T-cell (primary cell): ENCODE results near the gene RASA4B. TPM values are rescaled to one million over a fixed set of nuclear protein-coding genes. Genes with fewer than 3 reads are reported as not detected.
"Not testable (repeated sequence)": the region's sequence is repeated elsewhere in the genome, so short reads cannot be mapped to it uniquely, and the experiment has no call there.

Source experiments
- ATAC-seq, 4 experiments: fragments of 200-7000 bp in 3 of 4; fragments of 150-1000 bp in 1 of 4; cut with Tn5 transposase; replicated peaks in 1 of 4; 1 replicate in 3 of 4; 2 replicates in 1 of 4; pipeline ENCODE4 v1.10.0; 2021; ENCODE audit warnings: moderate library complexity in 3 of 4, mild to moderate bottlenecking in 2 of 4, moderate number of reproducible peaks in 1 of 4
- CTCF ChIA-PET, 2 donors: fragments of 300-600 bp; sonication (Branson Sonifier 250); formaldehyde crosslinking; loops; one replicate each; lab custom pipeline; 2022; ENCODE audit warnings: antibody characterized with exemption in 2 of 2; lab: Charles Lee
- POLR2A ChIA-PET, 2 donors: fragments of 300-600 bp; sonication (Branson Sonifier 250); formaldehyde crosslinking; loops; one replicate each; lab custom pipeline; 2022; ENCODE audit warnings: antibody characterized with exemption in 2 of 2; lab: Charles Lee
- DNase-seq, 35 experiments: peaks; one replicate each; pipeline versions ENCODE4 v3.0.0 to v3.0.0-alpha.2; 2013 to 2023
- H3K27ac ChIP-seq: one replicate; pipeline ENCODE4 v1.5.1; 2013; ENCODE audit warnings: low read length
- H3K27me3 ChIP-seq, 2 experiments: replicated peaks in 1 of 2; 1 replicate in 1 of 2; 2 replicates in 1 of 2; pipeline versions ENCODE4 v1.6.1 to v1.7.0; 2013; ENCODE audit warnings: low read length in 1 of 2, mixed read lengths in 1 of 2; ENCODE audit not compliant: control insufficient read depth in 2 of 2, insufficient read depth in 2 of 2; ENCODE audit errors: extremely low read depth in 1 of 2
- H3K36me3 ChIP-seq, 2 donors: 1 replicate in 1 of 2; 2 replicates in 1 of 2; pipeline versions ENCODE4 v1.6.1 to v1.7.0; 2013; ENCODE audit warnings: low read length in 1 of 2; ENCODE audit not compliant: control insufficient read depth in 2 of 2, insufficient read depth in 1 of 2; ENCODE audit errors: extremely low read depth in 1 of 2
- H3K4me1 ChIP-seq, 2 experiments: 1 replicate in 1 of 2; 2 replicates in 1 of 2; pipeline versions ENCODE4 v1.6.1 to v1.7.0; 2013; ENCODE audit warnings: low read length in 2 of 2, mixed read lengths in 1 of 2; ENCODE audit not compliant: insufficient read depth in 2 of 2, control insufficient read depth in 1 of 2; ENCODE audit errors: extremely low read depth in 1 of 2
- H3K4me3 ChIP-seq, 2 donors: 1 replicate in 1 of 2; 2 replicates in 1 of 2; pipeline versions ENCODE4 v1.5.1 to v1.7.0; 2013; ENCODE audit warnings: mild to moderate bottlenecking in 2 of 2, low read length in 1 of 2, moderate library complexity in 1 of 2; ENCODE audit not compliant: control insufficient read depth in 1 of 2; ENCODE audit errors: extremely low read depth in 1 of 2
- H3K9me3 ChIP-seq: 2 replicates; pipeline ENCODE4 v1.7.0; 2013
- H3K27ac Mint-ChIP-seq, 2 donors: one replicate each; pipeline ENCODE4 v1.8.0; 2020 to 2021; ENCODE audit warnings: mild to moderate bottlenecking in 2 of 2, mixed read lengths in 2 of 2
- H3K27me3 Mint-ChIP-seq, 2 donors: one replicate each; pipeline ENCODE4 v1.8.0; 2021 to 2022; ENCODE audit warnings: mixed read lengths in 2 of 2
- H3K36me3 Mint-ChIP-seq: one replicate; pipeline ENCODE4 v1.8.0; 2021; ENCODE audit warnings: mixed read lengths
- H3K4me1 Mint-ChIP-seq, 3 donors: one replicate each; pipeline ENCODE4 v1.8.0; 2020 to 2022; ENCODE audit warnings: mixed read lengths in 3 of 3, mild to moderate bottlenecking in 1 of 3
- H3K4me3 Mint-ChIP-seq, 3 donors: one replicate each; pipeline ENCODE4 v1.8.0; 2020 to 2022; ENCODE audit warnings: mild to moderate bottlenecking in 3 of 3, mixed read lengths in 3 of 3, moderate library complexity in 3 of 3
- H3K9me3 Mint-ChIP-seq, 3 donors: one replicate each; pipeline ENCODE4 v1.8.0; 2020 to 2022; ENCODE audit warnings: mixed read lengths in 3 of 3
- WGBS: methylation state at CpG from one replicate; pipeline ENCODE4 v1.1.5; 2013; ENCODE audit warnings: missing lambda C conversion rate; ENCODE audit not compliant: insufficient coverage; 5-methylcytosine and 5-hydroxymethylcytosine counted together
- total RNA-seq, 35 experiments: library from RNA in 6 of 35; stranded (reverse) in 6 of 35; fragments of 120-200 nt in 1 of 35; gene quantifications; one replicate each; pipeline versions ENCODE4 v1.2.1 to v1.2.4 and lab custom pipeline; 2013 to 2026

RASA4B gene
- total RNA-seq, 5 donors from 2014 or later (not counting 1 experiment from before 2014, with no cell fraction given) = 18.3 to 57.0 (median 43.0) TPM

DNA sequence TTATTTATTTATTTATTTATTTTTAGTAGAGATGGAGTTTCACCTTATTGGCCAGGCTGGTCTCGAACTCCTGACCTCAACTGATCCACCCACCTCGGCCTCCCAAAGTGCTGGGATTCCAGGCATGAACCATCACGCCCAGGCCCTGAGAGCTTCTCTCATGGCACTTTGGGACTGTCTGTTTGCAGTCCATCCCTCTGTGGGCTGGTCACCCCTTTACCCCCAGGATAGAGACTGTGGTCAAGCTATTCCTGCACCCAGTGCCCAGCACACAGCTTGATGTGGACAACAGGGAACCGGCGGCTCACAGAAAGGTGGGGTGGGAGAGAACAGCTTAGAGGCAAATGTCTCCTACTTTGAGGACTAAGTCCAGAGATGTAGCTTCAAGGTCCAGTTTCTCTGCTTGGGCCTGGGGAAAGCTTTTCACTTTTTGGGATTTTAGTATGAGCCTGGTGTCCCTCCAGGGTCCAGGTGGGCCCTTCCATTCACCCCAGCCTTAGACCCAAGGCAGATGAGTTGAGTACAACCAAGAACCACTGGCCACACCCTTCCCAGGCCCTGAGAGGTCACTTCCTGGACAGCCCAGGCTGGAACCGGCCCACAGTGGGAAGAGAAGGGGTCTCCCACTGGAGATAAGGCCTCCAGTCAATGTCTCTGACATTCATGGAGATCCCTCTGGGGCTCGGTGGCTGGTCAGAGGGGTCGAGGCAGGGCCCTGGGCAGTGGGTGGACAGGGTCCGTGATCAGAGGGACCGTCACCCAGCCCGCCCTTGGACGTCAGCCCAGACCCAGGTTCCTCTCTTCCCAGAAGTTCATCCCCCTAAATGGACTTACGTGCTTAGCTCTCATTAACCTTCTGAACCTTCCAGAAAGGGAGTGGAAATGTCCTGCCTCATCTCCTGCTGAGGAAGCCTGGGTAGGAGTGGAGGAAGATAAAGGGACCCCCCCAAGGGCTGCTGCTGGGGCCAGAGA lies 10.5 kb upstream of the RASA4B start:
- H3K4me3 Mint-ChIP-seq, H3K4me3 ChIP-seq, H3K27ac Mint-ChIP-seq, H3K27ac ChIP-seq, DNase-seq, H3K9me3 Mint-ChIP-seq, H3K9me3 ChIP-seq, H3K4me1 ChIP-seq, ATAC-seq, H3K36me3 Mint-ChIP-seq, POLR2A ChIA-PET, H3K27me3 Mint-ChIP-seq, H3K4me1 Mint-ChIP-seq, H3K27me3 ChIP-seq, H3K36me3 ChIP-seq, CTCF ChIA-PET: not testable (repeated sequence)
- WGBS = no CpG with 5 or more reads among the region's 13 CpGs

DNA sequence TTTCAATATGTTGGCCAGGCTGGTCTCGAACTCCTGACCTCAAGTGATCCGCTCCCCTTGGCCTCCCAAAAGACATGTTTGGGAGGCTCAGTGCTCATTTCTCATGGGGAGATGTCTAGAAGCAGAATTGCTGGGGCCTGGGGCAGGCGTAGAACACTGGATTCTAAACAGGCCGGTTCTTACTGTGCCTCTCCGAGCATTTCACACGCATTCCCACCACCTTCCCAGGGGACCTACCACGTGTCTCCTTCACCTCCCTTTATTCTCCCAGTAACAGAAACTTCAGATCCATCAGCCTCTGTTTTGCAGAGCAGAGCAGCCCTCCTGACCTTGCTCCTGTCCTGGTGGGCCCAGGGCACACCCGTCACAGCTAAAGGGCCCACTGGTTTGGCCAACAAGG lies 9.6 kb upstream of the RASA4B start:
- H3K4me3 Mint-ChIP-seq, H3K27ac Mint-ChIP-seq, H3K4me1 Mint-ChIP-seq, H3K36me3 Mint-ChIP-seq, CTCF ChIA-PET, H3K4me1 ChIP-seq, H3K9me3 Mint-ChIP-seq, H3K27ac ChIP-seq, H3K27me3 ChIP-seq, POLR2A ChIA-PET, DNase-seq, H3K27me3 Mint-ChIP-seq, H3K9me3 ChIP-seq, ATAC-seq, H3K36me3 ChIP-seq, H3K4me3 ChIP-seq: not testable (repeated sequence)
- no CpG with 5 or more reads among the region's 8 CpGs for WGBS

DNA sequence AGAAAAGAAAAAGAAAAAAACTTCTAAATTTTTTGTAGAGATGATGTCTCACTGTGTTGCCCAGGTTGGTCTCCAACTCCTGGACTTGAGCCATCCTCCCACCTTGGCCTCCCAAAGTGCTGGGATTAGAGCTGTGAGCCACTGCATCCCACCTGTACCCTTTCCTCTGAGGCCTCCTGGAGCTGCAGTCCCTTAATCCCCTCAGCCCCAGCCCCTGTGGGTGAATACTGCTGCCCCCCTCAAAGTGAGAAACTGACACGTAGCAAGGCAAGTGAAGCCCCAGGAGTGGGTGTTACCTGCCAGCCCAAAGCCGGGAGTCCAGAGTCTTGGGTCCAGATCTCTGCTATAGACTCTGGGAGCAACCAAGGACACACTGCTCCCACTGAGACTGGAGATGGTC lies 7.2 kb upstream of the RASA4B start:
- H3K27me3 ChIP-seq, H3K9me3 Mint-ChIP-seq, H3K4me1 ChIP-seq, H3K9me3 ChIP-seq, H3K36me3 Mint-ChIP-seq, H3K27me3 Mint-ChIP-seq, H3K27ac ChIP-seq, POLR2A ChIA-PET, H3K36me3 ChIP-seq, H3K4me1 Mint-ChIP-seq, ATAC-seq, H3K4me3 ChIP-seq, H3K27ac Mint-ChIP-seq, H3K4me3 Mint-ChIP-seq, CTCF ChIA-PET: not testable (repeated sequence)
- no CpG with 5 or more reads among the region's 2 CpGs for WGBS
- DNase-seq = peak in 1 of 35 experiments; percentile 7

DNA sequence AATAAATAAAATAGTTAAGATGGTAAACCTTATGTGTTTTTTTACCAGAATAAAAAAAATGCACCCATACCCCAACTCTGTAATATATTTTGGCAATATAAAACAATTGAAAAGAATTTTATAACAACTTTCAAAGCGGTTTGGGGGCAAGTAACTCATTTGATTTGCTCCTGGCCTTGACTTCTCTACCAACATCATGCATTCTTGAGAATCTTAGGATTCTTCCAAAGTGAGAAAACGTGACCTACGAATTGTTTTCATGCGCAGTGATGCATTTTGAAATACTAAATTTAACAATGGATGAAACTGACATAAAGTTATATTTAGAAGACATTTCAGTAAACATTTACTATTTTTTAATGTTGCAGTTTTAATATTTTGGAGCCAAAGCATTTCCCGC lies 3.2 kb upstream of the RASA4B start:
- H3K27me3 ChIP-seq, H3K36me3 ChIP-seq, H3K27me3 Mint-ChIP-seq, H3K4me1 Mint-ChIP-seq, ATAC-seq, H3K9me3 ChIP-seq, DNase-seq, POLR2A ChIA-PET, H3K27ac Mint-ChIP-seq, H3K4me1 ChIP-seq, H3K27ac ChIP-seq, H3K9me3 Mint-ChIP-seq, H3K4me3 Mint-ChIP-seq, CTCF ChIA-PET, H3K4me3 ChIP-seq, H3K36me3 Mint-ChIP-seq: not testable (repeated sequence)
- no CpG with 5 or more reads among the region's 5 CpGs for WGBS

DNA sequence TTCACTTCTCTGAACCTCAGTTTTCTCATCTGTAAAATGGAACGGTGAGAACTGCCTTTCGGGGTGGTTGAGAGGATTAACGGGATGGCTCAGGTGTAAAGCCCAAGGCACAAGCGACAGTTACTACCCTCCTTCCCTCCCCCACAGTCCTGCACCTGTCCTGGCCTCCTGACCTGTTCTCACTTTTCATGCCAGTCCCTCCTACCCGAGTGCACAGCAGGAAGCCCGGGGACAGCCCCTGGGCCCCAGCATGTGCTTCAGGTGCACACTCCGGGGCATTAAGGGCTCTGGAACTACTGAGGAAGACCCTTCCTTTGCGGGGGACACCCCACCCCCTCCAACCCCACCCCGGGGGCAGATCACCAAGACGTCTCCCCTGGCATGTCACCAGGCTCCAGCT lies 626 bp downstream of the RASA4B start:
- H3K27me3 Mint-ChIP-seq, H3K9me3 ChIP-seq, H3K36me3 Mint-ChIP-seq, H3K9me3 Mint-ChIP-seq, H3K4me3 ChIP-seq, POLR2A ChIA-PET, H3K36me3 ChIP-seq, H3K27me3 ChIP-seq, ATAC-seq, CTCF ChIA-PET, H3K4me1 Mint-ChIP-seq, H3K27ac ChIP-seq, DNase-seq, H3K27ac Mint-ChIP-seq, H3K4me3 Mint-ChIP-seq: not testable (repeated sequence)
- no CpG with 5 or more reads among the region's 10 CpGs for WGBS
- H3K4me1 ChIP-seq = peaks cover 0 to 10% of the 10 kb centered on the region in 2 experiments

DNA sequence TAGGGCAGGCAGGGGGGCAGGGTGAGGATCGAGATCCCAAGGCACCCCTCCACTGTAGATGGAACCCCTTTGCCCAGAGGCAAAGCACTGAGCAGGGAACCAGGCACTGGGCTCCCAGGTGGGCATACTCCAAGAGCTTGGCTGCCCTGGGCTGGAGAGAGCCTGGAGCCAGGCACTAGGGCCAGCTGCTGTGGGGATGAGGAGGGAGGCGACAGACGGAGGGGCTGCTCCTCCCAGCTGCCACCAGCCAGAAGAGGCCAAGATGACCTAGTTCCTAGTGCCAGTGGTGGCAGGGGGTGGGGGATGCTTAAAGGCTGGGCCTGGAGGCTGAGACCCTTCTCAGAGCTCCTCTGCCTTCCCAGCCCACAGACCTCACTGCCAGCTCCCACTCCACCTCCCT lies 1.7 kb downstream of the RASA4B start:
- not testable (repeated sequence) for H3K36me3 Mint-ChIP-seq

More for the DNA sequence above, 1.7 kb downstream of the RASA4B start:
- H3K27me3 ChIP-seq, H3K9me3 ChIP-seq, CTCF ChIA-PET, DNase-seq, ATAC-seq, POLR2A ChIA-PET, H3K4me3 ChIP-seq, H3K4me3 Mint-ChIP-seq, H3K27ac ChIP-seq, H3K27me3 Mint-ChIP-seq, H3K9me3 Mint-ChIP-seq, H3K4me1 Mint-ChIP-seq, H3K36me3 ChIP-seq, H3K27ac Mint-ChIP-seq: not testable (repeated sequence)
- WGBS = no CpG with 5 or more reads among the region's 3 CpGs
- peaks cover 0 to 10% of the 10 kb centered on the region in 2 experiments for H3K4me1 ChIP-seq
